ENCODE measurements around the gene SFXN3.

The SFXN3 gene

DNA sequence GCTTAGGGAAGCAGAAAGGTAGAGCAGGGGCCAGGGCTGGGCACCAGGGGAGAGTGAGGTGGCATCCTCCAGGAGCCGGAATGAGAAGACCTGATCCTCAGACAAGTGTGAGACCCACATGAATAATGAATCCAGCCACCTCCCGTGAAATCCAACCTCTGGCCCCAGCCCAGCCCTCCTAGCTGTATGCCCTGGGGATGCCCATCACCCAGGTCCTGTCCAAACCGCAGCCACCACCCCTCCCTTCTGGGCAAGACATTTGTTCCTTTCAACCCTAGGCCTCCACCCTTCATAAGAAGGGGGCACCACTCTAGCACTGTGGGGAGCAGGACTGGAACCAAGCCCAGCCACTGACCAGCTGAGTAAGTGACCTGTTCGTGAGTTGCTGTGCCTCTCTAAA lies 9.8 kb upstream of the SFXN3 start:
- H3K9me2 ChIP-seq (replicated peaks; ENCODE audit: insufficient read depth, low read length), result no peaks in the 10 kb centered on the region
- H3K9ac ChIP-seq (ENCODE audit: low read length), result no peak overlapping the region
- H2AFZ ChIP-seq (ENCODE audit: low read length), result no peak overlapping the region
- H3F3A ChIP-seq (ENCODE audit: insufficient read depth, low read length), result no peaks in the 10 kb centered on the region
- no peak overlapping the region for H3K27ac ChIP-seq (ENCODE audit: low read length)
- DNase-seq, result no peak
- H3K4me1 ChIP-seq (ENCODE audit: low read length), result no peaks in the 10 kb centered on the region
- no peak overlapping the region for H3K4me2 ChIP-seq (ENCODE audit: low read depth, low read length)
- H4K20me1 ChIP-seq (ENCODE audit: insufficient read depth, low read length), result no peaks in the 10 kb centered on the region
- H3K36me3 ChIP-seq (replicated peaks; ENCODE audit: insufficient read depth, low read length), result no peaks in the 10 kb centered on the region
- H3K27me3 ChIP-seq (replicated peaks; ENCODE audit: insufficient read depth, low read length), result peaks cover 33% of the 10 kb centered on the region
- no peak overlapping the region for H3K4me3 ChIP-seq (ENCODE audit: low read length)
- no peak for TF ChIP-seq EZH2 (optimal IDR thresholded peaks at IDR 0.05; ENCODE audit: low read depth, low read length)
- TF ChIP-seq, protein P1, sequence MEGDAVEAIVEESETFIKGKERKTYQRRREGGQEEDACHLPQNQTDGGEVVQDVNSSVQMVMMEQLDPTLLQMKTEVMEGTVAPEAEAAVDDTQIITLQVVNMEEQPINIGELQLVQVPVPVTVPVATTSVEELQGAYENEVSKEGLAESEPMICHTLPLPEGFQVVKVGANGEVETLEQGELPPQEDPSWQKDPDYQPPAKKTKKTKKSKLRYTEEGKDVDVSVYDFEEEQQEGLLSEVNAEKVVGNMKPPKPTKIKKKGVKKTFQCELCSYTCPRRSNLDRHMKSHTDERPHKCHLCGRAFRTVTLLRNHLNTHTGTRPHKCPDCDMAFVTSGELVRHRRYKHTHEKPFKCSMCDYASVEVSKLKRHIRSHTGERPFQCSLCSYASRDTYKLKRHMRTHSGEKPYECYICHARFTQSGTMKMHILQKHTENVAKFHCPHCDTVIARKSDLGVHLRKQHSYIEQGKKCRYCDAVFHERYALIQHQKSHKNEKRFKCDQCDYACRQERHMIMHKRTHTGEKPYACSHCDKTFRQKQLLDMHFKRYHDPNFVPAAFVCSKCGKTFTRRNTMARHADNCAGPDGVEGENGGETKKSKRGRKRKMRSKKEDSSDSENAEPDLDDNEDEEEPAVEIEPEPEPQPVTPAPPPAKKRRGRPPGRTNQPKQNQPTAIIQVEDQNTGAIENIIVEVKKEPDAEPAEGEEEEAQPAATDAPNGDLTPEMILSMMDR (IDR thresholded peaks at IDR 0.05; ENCODE audit: low read length), result no peak
- no peak for TF ChIP-seq EZH2phosphoT487 (IDR thresholded peaks at IDR 0.05; ENCODE audit: low read length)
- H3K9me3 ChIP-seq (replicated peaks; ENCODE audit: insufficient read depth, low read length), result no peaks in the 10 kb centered on the region
- H3K79me2 ChIP-seq (ENCODE audit: low read length), result no peaks in the 10 kb centered on the region

DNA sequence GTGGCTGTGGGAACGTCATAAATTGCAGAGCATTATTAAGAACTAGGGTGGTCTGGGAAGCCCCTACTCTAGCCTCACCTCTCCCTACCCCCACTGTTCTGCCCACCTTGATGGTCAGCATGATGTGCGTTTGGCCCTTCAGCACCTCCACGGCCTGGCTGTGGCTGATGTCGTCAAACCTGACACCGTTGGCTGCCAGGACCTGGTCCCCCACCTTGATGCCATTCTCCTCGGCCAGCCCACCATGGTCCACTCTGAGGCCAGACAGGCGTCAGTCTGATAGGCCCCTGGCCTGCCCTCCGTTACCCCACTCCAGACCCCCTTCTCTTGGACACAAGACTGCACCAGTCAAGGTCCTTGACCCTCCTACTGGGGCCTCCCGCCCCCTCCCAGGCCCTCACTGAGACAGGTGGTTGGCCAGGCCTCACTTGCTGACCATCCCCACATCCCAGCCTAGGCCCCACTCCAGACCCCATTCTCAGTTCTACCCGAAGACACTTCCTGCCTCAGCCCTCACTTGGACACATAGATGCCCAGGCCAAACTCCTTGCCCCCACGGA lies 9.3 kb upstream of the SFXN3 start:
- Histone ChIP-seq H3K4me3 (ENCODE audit: low read length) (no peak overlapping the region), H3K36me3 (replicated peaks; ENCODE audit: insufficient read depth, low read length) (no peaks in the 10 kb centered on the region), H3K27ac (ENCODE audit: low read length) (no peak overlapping the region), H3K9me3 (replicated peaks; ENCODE audit: insufficient read depth, low read length) (no peaks in the 10 kb centered on the region), H3K27me3 (replicated peaks; ENCODE audit: insufficient read depth, low read length) (peaks cover 27% of the 10 kb centered on the region), H4K20me1 (ENCODE audit: insufficient read depth, low read length) (no peaks in the 10 kb centered on the region), H3K9ac (ENCODE audit: low read length) (no peak overlapping the region), H3K4me2 (ENCODE audit: low read depth, low read length) (no peak overlapping the region), H3F3A (ENCODE audit: insufficient read depth, low read length) (no peaks in the 10 kb centered on the region), H2AFZ (ENCODE audit: low read length) (no peak overlapping the region), H3K4me1 (ENCODE audit: low read length) (no peaks in the 10 kb centered on the region), H3K79me2 (ENCODE audit: low read length) (no peaks in the 10 kb centered on the region), H3K9me2 (replicated peaks; ENCODE audit: insufficient read depth, low read length) (no peaks in the 10 kb centered on the region)
- no peak for DNase-seq
- TF ChIP-seq, protein P1 (IDR thresholded peaks at IDR 0.05; ENCODE audit: low read length), result no peak
- TF ChIP-seq EZH2 (optimal IDR thresholded peaks at IDR 0.05; ENCODE audit: low read depth, low read length) (no peak), EZH2phosphoT487 (IDR thresholded peaks at IDR 0.05; ENCODE audit: low read length) (no peak)

DNA sequence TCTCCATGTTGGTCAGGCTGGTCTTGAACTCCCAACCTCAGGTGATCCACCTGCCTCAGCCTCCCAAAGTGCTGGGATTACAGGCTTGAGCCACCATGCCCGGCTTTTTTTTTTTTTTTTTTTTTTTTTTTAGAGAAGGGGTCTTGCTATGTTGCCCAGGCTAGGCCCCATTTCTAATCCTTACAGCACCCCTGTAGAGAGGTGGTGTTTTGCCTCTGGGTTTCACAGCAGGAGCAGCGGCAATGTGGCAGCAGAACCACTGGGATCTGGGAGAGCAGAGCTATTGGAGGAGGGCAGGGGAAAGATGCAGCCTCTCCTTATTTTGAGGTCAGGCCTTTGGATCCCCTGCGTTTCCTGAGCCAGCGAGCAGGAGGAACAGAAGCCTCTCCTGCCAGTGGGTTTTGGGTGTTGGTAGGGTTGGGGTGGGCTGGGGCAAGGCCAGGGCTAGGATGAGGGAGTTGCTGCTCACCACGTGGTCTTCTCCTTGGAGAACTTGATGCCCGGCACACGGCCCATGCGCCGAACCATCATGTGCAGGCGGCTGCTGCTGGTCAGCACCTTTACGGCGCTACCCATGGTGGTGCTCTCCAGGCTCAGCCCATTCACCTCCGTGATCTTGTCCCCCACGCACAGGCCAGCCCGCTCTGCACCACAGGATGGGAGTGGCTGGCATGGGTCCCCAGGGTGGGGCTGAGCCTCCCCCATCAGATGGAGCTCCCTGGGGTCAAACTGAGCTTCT lies 7.9 kb upstream of the SFXN3 start:
- Histone ChIP-seq H3K27ac (ENCODE audit: low read length) (no peak overlapping the region), H3K9ac (ENCODE audit: low read length) (no peak overlapping the region), H3K36me3 (replicated peaks; ENCODE audit: insufficient read depth, low read length) (no peaks in the 10 kb centered on the region), H3K4me2 (ENCODE audit: low read depth, low read length) (no peak overlapping the region), H3K27me3 (replicated peaks; ENCODE audit: insufficient read depth, low read length) (peaks cover 24% of the 10 kb centered on the region), H2AFZ (ENCODE audit: low read length) (no peak overlapping the region), H4K20me1 (ENCODE audit: insufficient read depth, low read length) (no peaks in the 10 kb centered on the region), H3K4me3 (ENCODE audit: low read length) (no peak overlapping the region), H3K4me1 (ENCODE audit: low read length) (no peaks in the 10 kb centered on the region), H3K9me2 (replicated peaks; ENCODE audit: insufficient read depth, low read length) (no peaks in the 10 kb centered on the region), H3F3A (ENCODE audit: insufficient read depth, low read length) (no peaks in the 10 kb centered on the region), H3K9me3 (replicated peaks; ENCODE audit: insufficient read depth, low read length) (no peaks in the 10 kb centered on the region), H3K79me2 (ENCODE audit: low read length) (no peaks in the 10 kb centered on the region)
- no peak for DNase-seq
- TF ChIP-seq, protein P1 (IDR thresholded peaks at IDR 0.05; ENCODE audit: low read length), result no peak
- TF ChIP-seq EZH2phosphoT487 (IDR thresholded peaks at IDR 0.05; ENCODE audit: low read length), result no peak
